Fibroblast of villous mesenchyme (primary cell): Measurements from ENCODE around the gene KIF13A. TPM values are rescaled to one million over a fixed set of nuclear protein-coding genes. Genes with fewer than 3 reads are reported as not detected.

Source experiments
- DNase-seq: peaks from one replicate; pipeline ENCODE4 v3.0.0-alpha.2; 2010; ENCODE audit warnings: low read depth
- H3K4me3 ChIP-seq: 2 replicates; pipeline ENCODE4 v1.5.1; 2011; ENCODE audit warnings: low read depth, mild to moderate bottlenecking, low read length
- small RNA-seq: library from RNA; depleted of rRNA; stranded (forward); fragments of <200 nt; gene quantifications from one replicate; pipeline ENCODE3, GENCODE V24; 2012
- total RNA-seq: library from RNA; depleted of rRNA; stranded (reverse); fragments of >200 nt; gene quantifications from 2 replicates; pipeline ENCODE4 v1.2.3, GENCODE V29; 2012
- TF ChIP-seq, protein P1 (sequence below): IDR thresholded peaks from 2 replicates; pipeline ENCODE4 v1.5.1; 2012; ENCODE audit warnings: low read depth, mild to moderate bottlenecking, low read length; ENCODE audit not compliant: insufficient read depth

KIF13A gene
- total RNA-seq, 1 donor, result 49.2 TPM

DNA sequence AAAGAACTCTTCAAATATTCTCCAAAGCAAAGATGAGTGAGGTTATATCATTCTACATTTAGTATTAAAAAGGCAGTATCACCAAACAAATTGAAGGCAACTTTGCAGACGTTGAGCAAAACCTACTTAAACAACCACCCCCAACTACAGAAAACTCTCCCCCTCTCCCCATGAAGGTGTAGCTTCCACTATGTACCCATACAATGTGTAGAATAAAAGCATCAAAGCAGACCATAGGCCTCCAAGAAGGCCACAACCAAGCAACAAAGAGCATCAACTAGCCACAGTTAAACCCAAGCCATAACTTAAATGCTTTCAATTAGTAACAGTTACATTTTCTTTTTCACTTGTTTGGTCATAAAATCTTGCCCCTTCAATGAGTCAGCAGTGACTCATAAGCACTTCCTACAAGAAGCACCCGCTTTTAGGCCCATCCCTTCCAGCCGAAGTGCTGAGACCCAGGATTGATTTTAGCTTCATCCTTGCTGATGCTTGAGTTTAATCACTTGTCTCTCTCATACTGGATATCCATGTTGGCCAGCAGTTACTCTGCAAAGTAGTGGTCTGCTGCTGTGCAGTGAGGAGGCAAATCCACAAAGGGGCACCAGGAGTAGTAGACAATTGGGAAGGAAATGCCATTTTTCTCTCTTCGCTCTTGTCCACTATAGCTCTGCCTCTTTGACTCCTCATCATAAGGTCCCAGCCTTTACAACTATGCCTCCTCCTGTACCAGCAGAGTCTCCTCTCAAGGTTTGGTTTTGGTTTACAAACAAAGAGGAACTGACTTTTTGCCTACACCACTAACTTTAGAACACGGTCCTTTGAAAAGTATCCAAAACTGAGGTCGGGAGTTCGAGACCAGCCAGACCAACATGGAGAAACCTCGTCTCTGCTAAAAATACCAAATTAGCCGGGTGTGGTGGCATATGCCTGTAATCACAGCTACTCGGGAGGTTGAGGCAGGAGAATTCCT, 272.3 kb downstream of the KIF13A start:
- TF ChIP-seq, protein P1, sequence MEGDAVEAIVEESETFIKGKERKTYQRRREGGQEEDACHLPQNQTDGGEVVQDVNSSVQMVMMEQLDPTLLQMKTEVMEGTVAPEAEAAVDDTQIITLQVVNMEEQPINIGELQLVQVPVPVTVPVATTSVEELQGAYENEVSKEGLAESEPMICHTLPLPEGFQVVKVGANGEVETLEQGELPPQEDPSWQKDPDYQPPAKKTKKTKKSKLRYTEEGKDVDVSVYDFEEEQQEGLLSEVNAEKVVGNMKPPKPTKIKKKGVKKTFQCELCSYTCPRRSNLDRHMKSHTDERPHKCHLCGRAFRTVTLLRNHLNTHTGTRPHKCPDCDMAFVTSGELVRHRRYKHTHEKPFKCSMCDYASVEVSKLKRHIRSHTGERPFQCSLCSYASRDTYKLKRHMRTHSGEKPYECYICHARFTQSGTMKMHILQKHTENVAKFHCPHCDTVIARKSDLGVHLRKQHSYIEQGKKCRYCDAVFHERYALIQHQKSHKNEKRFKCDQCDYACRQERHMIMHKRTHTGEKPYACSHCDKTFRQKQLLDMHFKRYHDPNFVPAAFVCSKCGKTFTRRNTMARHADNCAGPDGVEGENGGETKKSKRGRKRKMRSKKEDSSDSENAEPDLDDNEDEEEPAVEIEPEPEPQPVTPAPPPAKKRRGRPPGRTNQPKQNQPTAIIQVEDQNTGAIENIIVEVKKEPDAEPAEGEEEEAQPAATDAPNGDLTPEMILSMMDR, result no peak
- no peak overlapping the region for H3K4me3 ChIP-seq
- peak; percentile 94 for DNase-seq

DNA sequence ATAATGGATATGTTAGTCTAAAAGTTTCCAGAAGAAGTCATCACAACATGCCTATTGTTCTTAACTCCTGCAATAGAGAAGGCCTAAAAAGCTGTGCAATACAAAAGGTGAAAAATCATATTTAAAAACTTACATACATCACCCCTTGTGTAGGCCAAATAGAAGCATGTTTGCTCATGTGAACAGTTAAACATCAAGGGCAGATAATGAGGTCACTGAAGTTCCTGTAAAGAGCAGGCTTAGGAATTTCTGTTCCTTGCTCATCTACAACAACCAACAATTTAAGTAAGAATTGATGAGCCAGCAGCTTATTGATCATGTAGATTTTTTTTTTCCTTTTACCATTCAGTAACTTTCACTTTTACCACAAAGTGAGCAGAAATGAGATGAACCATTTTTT, 273.3 kb downstream of the KIF13A start:
- TF ChIP-seq, protein P1, result no peak
- DNase-seq, result peak; percentile 32

DNA sequence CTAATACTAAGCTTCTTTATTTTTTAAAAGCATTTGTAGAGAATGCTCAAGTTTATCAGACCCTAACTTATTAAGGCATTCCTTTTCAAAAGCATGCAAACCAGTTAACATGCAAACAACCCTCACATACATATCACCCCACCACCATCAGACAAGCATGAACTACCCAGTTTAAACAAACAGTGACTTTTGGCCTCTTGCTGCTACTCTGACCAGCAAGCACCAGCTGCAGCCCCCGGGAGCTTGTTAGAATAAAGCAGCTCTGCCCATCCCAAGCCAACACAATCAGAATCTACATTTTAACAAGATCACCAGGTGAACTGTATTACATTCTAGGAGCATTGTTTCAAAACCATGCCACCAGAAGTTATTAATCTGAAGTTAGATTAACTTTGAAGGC, 274.9 kb downstream of the KIF13A start:
- TF ChIP-seq, protein P1, result no peak
- no peak overlapping the region for H3K4me3 ChIP-seq
- peak; percentile 52 for DNase-seq

More for the DNA sequence above, 273.3 kb downstream of the KIF13A start:
- no peak overlapping the region for H3K4me3 ChIP-seq

DNA sequence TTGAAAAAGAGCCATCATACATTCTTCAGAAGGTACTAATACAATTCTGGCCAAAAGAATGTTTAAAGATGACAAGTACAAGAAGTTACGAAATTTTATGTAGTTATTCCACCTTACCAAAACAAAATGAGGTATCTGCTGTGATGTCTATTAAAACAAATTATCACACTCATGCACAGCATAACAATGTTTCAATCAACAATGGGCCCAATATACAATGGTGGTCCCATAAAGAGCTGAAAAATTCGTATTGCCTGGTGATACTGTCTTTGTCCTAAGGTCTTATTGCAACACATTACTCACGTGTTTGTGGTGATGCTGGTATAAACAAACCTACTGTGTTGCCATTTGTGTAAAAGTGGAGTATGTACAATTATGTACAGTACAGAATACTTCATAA, 277.1 kb downstream of the KIF13A start:
- H3K4me3 ChIP-seq, result no peak overlapping the region
- DNase-seq, result peak; percentile 91
- TF ChIP-seq, protein P1, result no peak

DNA sequence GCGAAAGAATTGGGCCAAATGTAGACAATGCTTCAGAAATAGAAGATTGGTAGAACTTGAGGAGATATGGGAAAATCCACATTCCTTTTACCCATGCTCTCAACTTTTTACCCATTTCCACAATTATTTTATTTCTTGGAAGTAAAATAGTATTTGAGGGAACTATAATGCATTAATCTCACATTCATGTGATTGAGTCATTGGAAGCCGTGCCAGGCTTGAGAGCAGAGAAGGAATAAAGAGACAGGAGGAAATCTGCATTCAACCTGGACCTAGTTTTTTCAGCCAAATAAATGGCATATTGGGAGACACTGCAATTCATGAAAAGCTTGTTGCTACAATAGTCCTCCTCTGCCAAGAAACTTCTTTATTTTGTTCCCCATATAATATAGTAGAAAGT, 278.0 kb downstream of the KIF13A start:
- TF ChIP-seq, protein P1, result no peak
- no peak for DNase-seq
- no peak overlapping the region for H3K4me3 ChIP-seq

Small RNA genes lying within 50 kb of the gene (small RNA-seq; reads per million reads assigned to genes)
- not detected for gene RF00019
- 0.75 reads per million for gene RNA5SP204

Other genes starting within 250 kb of the KIF13A start
- 1.7 and 2.6 TPM in 2 replicates for gene NHLRC1, start 135.0 kb upstream of the KIF13A start, total RNA-seq
- 8.4 and 16.4 TPM in 2 replicates for gene TPMT, start 167.4 kb upstream of the KIF13A start, total RNA-seq
- gene KDM1B, start 167.8 kb upstream of the KIF13A start, total RNA-seq, result 14.2 and 17.3 TPM in 2 replicates